Measurements from ENCODE around the gene POLD3. TPM values are rescaled to one million over a fixed set of nuclear protein-coding genes. Genes with fewer than 3 reads are reported as not detected.

The POLD3 gene
- total RNA-seq, 1 experiment from 2014 or later = 18.9 TPM

DNA sequence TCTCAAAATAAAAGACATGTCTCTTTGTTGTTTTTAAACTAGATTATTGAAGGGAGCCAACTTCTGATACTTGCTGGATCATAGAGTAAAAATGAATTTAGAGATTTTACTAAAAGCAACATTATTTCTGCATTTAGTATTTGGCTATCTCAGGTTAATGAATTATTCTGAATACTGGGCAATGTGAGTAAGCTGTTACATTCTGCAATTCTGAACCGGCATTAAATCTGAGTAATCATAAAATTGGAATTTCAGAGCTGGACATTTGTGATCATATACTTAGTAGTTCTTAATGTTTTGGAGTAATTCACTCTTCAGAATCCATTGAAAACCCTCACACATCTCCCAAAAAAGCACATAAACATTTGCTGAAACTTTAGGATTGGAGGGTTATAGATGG, 11.5 kb downstream of the POLD3 start:
- Histone ChIP-seq H3K9me3 (ENCODE audit: control insufficient read depth in 1 of 2, insufficient read depth in 1 of 2, low read depth in 1 of 2, low read length in 2 of 2) (no peaks in the 10 kb centered on the region), H3K4me3 (replicated peaks in 1 of 2; ENCODE audit: low read depth in 1 of 2, low read length in 2 of 2) (no peak overlapping the region), H3K27ac (ENCODE audit: low read depth, low read length) (no peak overlapping the region), H3K27me3 (ENCODE audit: insufficient read depth, low read length) (no peaks in the 10 kb centered on the region), H2AFZ (ENCODE audit: low read depth, low read length, poor library complexity, severe bottlenecking) (no peak overlapping the region), H3K79me2 (ENCODE audit: insufficient read depth, low read length) (peaks cover 23% of the 10 kb centered on the region), H3K9ac (ENCODE audit: low read length) (no peak overlapping the region), H4K20me1 (ENCODE audit: insufficient read depth) (no peaks in the 10 kb centered on the region), H3K36me3 (ENCODE audit: control insufficient read depth in 1 of 2, insufficient read depth in 2 of 2, low read length in 2 of 2) (peaks cover 8 to 17% of the 10 kb centered on the region in 2 experiments; a peak in 2 of 4 replicates), H3K9me2 (ENCODE audit: insufficient read depth) (no peaks in the 10 kb centered on the region), H3K4me1 (ENCODE audit: control insufficient read depth in 1 of 2, insufficient read depth in 2 of 2, low read length in 2 of 2) (no peaks in the 10 kb centered on the region), H3K4me2 (ENCODE audit: low read length) (no peak overlapping the region)
- no peak for DNase-seq (ENCODE audit: low read depth, low spot score)
- ChIA-PET RAD21 (ENCODE audit: low non-redundant PET in 1 of 2, low total read pairs in 2 of 2, uncharacterized antibody in 2 of 2, unreplicated experiment in 2 of 2) (no interaction called here), POLR2A (interaction anchor here (1.3 kb wide), 1 partner anchor 11 kb away, joined by 3 read pairs; the partner anchor contains the start of gene POLD3), CTCF (interaction anchor here (0.8 kb wide), 1 partner anchor 99 kb away, joined by 3 read pairs; no protein-coding TSS in a partner anchor)
- intact Hi-C loops (cut with micrococcal nuclease) = no loop called here
- no TSS peak for BruUV-seq (replicated peaks)
- TF ChIP-seq EGR1 (IDR thresholded peaks at IDR 0.05; ENCODE audit: low read depth) (no peak), TCF7L2 (IDR thresholded peaks at IDR 0.05; ENCODE audit: borderline replicate concordance, extremely low read depth, insufficient read depth, insufficient read length) (no peak), ZFX (IDR thresholded peaks at IDR 0.05) (no peak), EZH2phosphoT487 (IDR thresholded peaks at IDR 0.05; ENCODE audit: borderline replicate concordance) (no peak), ZBTB33 (IDR thresholded peaks at IDR 0.05; ENCODE audit: extremely low read depth, insufficient replicate concordance, low read length) (no peak), CEBPB (IDR thresholded peaks at IDR 0.05; ENCODE audit: low read depth) (no peak), YY1 (IDR thresholded peaks at IDR 0.05; ENCODE audit: extremely low read depth, insufficient replicate concordance, low read depth, low read length) (no peak), JUND (IDR thresholded peaks at IDR 0.05) (no peak), SRF (IDR thresholded peaks at IDR 0.05; ENCODE audit: low read depth) (no peak), CBX3 (IDR thresholded peaks at IDR 0.05; ENCODE audit: low read depth) (no peak), ATF3 (IDR thresholded peaks at IDR 0.05) (no peak), MAX (IDR thresholded peaks at IDR 0.05) (no peak), POLR2A (IDR thresholded peaks at IDR 0.05; ENCODE audit: borderline replicate concordance, extremely low read depth, insufficient read depth, insufficient read length) (no peak), ZNF274 (IDR thresholded peaks at IDR 0.05; ENCODE audit: low read depth, low read length) (no peak), SIN3A (IDR thresholded peaks at IDR 0.05; ENCODE audit: low read depth) (no peak), POLR2AphosphoS5 (IDR thresholded peaks at IDR 0.05; ENCODE audit: low read depth, low read length) (no peak), FOSL1 (IDR thresholded peaks at IDR 0.05; ENCODE audit: low read depth) (no peak), ELF1 (IDR thresholded peaks at IDR 0.05; ENCODE audit: borderline replicate concordance, low read depth) (no peak)
- TF ChIP-seq, protein P1, sequence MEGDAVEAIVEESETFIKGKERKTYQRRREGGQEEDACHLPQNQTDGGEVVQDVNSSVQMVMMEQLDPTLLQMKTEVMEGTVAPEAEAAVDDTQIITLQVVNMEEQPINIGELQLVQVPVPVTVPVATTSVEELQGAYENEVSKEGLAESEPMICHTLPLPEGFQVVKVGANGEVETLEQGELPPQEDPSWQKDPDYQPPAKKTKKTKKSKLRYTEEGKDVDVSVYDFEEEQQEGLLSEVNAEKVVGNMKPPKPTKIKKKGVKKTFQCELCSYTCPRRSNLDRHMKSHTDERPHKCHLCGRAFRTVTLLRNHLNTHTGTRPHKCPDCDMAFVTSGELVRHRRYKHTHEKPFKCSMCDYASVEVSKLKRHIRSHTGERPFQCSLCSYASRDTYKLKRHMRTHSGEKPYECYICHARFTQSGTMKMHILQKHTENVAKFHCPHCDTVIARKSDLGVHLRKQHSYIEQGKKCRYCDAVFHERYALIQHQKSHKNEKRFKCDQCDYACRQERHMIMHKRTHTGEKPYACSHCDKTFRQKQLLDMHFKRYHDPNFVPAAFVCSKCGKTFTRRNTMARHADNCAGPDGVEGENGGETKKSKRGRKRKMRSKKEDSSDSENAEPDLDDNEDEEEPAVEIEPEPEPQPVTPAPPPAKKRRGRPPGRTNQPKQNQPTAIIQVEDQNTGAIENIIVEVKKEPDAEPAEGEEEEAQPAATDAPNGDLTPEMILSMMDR (IDR thresholded peaks at IDR 0.05 in 2 of 3, conservative IDR thresholded peaks at IDR 0.05 in 1 of 3; ENCODE audit: borderline replicate concordance in 1 of 3, insufficient read depth in 1 of 3, low read depth in 2 of 3, low read length in 2 of 3) = no peak
- TF ChIP-seq, protein P2, sequence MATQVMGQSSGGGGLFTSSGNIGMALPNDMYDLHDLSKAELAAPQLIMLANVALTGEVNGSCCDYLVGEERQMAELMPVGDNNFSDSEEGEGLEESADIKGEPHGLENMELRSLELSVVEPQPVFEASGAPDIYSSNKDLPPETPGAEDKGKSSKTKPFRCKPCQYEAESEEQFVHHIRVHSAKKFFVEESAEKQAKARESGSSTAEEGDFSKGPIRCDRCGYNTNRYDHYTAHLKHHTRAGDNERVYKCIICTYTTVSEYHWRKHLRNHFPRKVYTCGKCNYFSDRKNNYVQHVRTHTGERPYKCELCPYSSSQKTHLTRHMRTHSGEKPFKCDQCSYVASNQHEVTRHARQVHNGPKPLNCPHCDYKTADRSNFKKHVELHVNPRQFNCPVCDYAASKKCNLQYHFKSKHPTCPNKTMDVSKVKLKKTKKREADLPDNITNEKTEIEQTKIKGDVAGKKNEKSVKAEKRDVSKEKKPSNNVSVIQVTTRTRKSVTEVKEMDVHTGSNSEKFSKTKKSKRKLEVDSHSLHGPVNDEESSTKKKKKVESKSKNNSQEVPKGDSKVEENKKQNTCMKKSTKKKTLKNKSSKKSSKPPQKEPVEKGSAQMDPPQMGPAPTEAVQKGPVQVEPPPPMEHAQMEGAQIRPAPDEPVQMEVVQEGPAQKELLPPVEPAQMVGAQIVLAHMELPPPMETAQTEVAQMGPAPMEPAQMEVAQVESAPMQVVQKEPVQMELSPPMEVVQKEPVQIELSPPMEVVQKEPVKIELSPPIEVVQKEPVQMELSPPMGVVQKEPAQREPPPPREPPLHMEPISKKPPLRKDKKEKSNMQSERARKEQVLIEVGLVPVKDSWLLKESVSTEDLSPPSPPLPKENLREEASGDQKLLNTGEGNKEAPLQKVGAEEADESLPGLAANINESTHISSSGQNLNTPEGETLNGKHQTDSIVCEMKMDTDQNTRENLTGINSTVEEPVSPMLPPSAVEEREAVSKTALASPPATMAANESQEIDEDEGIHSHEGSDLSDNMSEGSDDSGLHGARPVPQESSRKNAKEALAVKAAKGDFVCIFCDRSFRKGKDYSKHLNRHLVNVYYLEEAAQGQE (IDR thresholded peaks at IDR 0.05; ENCODE audit: low read depth) = no peak
- no peak for ATAC-seq
